ENCODE results near the gene AUTS2.

The AUTS2 gene

GRCh38 chr7:70421319-70421718 lies 823.0 kb downstream of the AUTS2 start:
- no peak for DNase-seq (ENCODE audit: low spot score)

DNA sequence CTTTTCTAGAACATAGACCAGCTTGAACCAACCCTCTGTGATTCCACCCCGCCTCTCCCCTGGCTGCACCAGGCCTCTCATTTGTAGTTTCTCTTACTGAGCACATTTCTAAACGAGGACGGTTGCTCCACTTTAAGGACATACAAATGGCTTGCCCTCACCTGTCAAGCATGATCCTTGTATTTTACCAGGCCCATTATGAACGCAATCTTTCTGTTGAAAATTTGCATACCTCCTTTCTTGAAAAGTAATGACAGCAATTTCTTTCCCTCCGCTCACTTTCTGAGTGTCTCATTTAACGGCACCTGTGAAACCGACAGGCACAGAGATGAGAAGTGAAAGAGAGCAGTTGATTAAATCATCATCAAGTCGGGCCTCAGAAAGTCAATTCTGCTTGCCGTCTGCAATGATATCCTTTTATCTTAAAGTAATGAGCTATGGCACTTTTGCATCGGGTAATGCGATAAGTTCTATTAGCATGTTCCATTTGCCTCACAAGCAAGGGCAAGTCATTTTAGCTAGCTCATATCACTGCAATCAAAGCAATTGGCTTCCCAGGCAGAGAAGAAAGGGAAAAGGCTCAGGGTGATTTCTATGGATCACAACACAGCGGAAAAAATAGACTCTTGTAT lies 828.1 kb downstream of the AUTS2 start:
- no peak for DNase-seq (ENCODE audit: low spot score)

DNA sequence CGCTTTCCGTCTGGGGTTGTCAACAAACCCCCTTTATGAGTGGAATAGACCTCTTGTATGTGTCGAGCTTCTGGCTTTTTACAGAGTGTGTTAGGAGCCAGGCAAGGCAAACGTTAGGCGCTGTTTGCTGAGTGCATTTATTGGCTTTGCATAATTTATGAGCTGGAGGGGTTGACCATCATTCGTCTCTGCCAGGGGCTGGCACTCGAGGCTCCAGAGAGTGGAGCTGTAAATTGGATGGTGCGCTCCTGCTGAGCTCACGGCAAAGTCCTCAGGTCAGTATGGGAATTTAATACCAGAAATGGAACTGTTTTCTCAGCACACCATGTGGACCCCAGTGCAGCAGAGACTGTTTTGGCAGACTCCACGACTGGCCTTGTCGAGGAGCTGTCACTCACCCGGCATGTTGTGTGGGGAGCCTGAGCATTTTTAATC lies 834.3 kb downstream of the AUTS2 start:
- DNase-seq (ENCODE audit: low spot score): no peak

DNA sequence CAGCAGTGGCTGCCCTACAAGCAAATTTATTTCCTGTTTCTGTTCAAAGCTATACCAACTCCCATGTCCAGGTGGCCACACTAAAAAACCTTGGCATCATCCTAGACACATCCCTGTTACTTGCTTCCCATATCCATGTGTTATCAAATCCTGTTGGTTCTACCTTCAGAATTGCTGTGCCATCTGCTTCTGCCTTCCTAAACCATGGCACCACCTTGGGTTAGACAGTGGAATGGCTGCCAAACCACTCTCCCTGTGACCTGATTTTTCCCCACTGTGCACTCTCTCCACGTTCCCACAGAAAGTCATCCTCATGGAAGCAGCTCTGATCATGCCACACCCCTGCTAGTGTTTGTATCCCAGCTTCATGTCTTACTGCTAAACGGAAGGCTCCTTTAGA lies 836.1 kb downstream of the AUTS2 start:
- no peak for DNase-seq (ENCODE audit: low spot score)

GRCh38 chr7:70434821-70435220 lies 836.5 kb downstream of the AUTS2 start:
- no peak for DNase-seq (ENCODE audit: low spot score)

DNA sequence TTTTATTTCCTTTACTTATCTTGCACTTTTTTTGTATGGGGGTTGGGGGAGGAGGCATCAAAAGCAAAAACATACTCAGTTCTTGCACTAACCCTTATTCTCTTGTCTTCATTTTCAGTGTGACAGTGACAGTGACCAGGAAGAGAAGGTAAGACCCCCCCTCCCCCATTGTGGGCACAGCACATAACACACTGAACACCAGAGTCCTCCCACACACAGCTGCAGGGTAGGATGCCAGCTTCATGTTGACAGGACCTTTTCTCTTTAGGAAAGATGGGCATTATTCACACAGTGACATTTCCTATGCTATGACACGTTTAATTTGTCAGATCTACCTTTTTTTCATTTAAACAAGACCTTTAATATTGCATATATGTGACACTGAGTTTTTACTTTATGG lies 837.4 kb downstream of the AUTS2 start:
- no peak for DNase-seq (ENCODE audit: low spot score)

DNA sequence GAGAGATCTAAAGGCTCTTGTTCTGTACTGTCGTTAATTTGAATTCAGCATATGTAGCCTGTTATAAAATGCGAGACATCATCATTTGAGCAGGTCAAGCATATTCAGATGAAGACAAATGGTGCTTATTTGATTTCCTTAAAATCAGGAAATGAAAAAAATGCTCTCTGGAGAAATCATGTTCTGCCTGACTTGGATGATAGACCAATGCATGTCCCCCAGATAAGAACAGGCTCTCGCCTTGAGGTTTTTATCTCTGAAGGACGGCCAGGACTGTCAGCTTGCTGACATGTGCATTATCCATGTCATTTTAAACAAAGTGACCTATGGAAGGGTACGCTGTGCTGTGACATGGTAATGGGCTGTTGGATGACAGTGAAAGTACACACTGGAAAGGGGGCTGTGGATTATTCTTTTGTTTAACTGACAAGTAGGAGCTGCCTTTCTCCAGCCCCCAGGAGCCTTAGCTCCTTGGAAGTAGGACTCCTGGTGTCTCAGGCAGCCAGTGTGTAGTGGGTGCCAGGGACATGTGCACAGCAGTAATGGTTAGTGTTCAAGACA lies 838.6 kb downstream of the AUTS2 start:
- DNase-seq (ENCODE audit: low spot score): no peak

DNA sequence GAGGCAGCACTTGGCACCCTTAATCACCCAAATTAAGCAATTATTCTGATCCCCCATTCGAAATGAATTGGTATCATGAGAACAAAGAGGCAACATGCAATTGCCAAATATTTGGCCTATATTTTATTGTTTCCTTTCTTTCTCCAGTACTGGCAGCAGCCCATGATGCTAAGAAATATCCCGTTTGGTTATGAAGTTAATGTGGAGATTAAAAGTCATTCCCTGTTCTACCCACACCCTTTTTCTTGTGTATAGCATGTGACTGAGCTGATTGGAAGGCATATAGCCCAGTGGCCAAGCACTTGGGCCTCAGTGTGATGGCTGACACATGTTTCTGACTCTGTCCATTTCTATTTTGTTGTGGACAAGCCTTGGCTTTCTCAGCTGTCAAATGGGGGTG lies 841.4 kb downstream of the AUTS2 start:
- DNase-seq (ENCODE audit: low spot score): no peak

DNA sequence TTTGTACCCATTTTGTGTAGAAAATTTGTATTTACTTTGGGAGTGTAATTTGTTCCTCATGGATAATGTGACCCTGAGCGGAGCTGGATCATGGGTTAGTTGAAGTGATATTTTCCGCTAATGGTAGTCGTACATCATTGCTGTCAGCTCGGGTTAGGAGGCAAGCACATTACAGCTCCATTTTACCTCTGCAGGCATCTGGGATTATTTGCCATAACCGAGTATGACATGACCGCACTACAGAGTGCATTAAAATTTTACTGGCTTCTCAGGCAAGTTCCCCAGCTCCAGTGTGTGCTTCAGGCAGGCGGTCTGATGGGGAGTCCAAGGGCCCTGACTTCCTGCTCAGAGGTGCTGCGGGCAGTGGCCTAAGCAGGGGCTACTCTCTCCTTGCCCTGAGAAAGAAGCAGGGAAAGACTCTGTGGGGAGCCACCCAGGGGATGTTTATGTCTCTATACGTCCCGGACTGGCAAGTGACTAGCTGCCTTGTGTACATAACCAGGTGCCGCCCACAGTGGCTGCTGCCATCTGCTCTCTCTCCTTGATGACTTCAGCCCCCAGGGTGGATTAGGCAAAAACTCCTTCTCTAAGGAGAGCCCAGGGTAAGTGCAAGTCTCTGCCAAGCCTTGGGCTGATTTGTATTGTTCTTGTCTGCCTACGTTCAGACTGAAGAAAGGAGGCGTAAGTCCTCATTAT lies 848.3 kb downstream of the AUTS2 start:
- DNase-seq (ENCODE audit: low spot score): no peak

- no peak for DNase-seq (ENCODE audit: low spot score)
Measured at GRCh38 chr7:70448312-70448906, 850.1 kb downstream of the AUTS2 start.

DNA sequence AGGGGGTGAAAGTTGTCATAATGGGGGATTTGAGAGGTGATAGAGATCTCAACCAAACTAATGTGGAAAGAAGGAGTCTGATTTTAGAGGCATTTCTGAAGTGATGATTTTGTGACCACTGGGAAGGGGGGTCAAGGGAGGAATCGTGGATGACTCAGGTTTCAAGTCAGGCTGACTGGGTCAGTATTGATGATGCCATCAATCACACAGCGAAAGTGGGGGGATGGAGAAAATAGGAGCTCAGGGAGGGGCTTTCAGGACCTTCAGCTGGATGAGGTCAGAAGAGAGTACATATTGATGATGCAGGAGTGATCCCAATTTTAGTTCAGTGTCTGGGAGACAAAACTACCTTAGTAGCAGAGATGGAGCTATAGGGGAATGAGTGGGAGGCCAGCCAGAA lies 852.5 kb downstream of the AUTS2 start:
- DNase-seq (ENCODE audit: low spot score): no peak

DNA sequence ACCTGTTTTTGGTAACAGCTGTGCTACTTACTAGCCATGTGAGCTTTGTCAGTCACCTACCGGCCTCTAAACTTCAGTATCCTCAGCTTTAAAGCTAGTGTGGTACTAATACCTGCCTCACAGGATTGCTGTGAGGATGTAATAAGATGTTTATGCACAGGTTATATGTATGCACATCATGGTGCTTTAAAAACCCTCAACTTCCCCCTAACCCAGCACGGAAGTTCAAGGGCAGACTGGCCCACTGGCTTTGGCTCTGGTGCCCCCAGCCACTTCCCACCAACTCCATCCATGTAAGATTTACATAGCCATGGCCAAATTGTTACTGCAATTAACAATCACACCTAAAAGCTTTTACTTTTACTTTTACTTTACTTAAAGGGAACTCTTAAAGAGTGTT lies 857.6 kb downstream of the AUTS2 start:
- DNase-seq (ENCODE audit: low spot score): no peak

GRCh38 chr7:70456719-70457118 lies 858.4 kb downstream of the AUTS2 start:
- no peak for DNase-seq (ENCODE audit: low spot score)

DNA sequence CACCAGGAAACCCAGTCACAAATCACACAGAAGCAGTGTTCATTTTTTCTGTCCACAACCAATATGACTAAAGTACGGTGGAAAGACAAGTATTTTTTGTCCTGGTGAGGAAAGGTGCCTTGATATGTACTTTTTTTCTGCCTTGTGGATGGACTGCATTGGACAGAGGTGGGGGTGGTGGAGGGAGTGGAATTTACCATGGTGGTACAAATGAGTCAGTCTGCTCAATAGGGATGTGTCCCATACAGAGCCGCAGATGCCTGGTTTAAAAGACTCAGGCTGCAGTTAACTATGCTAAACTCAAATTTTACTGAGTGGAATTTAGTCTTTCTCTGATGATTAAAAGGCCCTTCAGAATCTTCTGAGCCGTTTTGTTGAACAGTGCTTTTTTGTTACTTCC lies 859.2 kb downstream of the AUTS2 start:
- DNase-seq (ENCODE audit: low spot score): no peak

DNA sequence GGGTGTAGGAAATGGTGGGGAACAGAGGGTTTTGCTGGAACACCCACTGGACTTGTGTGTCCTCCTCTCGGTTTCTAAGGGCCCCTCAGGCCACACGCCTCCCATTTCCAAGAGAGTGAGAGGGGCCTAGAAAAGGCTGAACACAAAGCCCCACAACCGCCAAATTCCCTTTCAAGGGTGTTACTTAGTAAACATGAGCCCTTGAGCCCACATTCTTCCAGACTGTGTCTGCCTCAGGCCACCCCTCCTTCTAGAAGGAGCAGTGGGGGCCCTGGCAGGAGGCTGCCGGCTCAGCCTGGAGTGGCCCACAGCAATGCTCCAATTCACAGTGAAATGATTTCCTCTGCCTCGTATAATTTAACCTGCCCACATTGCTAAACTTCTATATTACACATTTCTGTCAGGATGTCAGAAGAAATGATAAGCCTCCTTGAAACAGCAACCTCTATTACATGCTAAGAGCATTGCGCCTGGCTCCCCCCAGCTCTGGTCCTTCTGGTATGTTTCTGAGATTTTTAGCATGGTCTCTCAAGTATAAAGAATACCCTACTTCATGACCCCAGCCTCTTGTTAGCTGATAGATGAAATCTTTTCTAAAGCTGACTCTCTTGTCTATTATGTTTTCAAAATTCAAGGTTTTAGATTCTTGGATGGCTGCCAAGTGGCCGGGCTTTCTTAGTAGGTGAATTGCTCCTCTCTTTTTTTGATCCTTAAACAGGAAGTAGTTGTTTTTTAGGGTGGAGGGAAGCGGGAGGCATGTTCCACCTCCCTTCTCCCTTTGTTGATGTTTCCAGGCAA lies 859.8 kb downstream of the AUTS2 start:
- no peak for DNase-seq (ENCODE audit: low spot score)

GRCh38 chr7:70458745-70459144 lies 860.5 kb downstream of the AUTS2 start:
- DNase-seq (ENCODE audit: low spot score): no peak

DNA sequence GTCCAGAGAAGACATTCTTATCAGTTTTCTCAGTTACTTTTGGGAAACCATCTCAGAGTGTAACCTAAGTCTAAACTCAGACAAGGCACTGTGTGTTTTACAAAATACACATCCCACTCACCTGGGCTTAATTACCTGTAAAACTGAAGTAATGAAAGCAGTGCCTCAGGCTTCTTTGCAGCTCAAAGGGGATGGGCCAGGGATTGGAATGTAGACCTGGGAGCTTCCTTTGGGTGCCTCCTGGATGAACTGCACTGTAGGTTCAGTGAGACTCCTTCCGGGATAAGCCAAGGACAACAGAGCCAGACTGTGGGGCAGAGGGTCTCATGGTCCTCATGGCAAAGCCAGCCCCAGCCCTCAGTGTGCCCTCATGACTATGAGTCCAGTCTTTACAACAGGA lies 861.3 kb downstream of the AUTS2 start:
- no peak for DNase-seq (ENCODE audit: low spot score)

DNA sequence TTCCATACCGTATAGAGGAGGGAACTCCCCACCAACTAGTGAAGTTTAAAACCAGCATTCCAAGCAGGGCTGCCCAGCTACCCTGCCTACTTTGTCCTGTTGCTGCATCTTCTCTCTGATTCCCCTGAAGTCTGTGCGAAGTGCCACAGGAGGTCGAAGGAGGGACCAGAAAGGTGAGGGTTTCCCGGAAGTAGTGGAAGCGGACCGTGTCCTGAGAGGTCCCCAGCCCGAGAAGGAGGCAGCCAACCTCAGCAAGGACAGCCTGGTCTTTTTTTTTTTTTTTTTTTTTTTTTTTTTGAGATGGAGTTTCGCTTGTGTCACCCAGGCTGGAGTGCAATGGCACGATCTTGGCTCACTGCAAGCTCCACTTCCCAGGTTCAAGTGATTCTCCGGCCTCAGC lies 861.8 kb downstream of the AUTS2 start:
- DNase-seq (ENCODE audit: low spot score): no peak

DNA sequence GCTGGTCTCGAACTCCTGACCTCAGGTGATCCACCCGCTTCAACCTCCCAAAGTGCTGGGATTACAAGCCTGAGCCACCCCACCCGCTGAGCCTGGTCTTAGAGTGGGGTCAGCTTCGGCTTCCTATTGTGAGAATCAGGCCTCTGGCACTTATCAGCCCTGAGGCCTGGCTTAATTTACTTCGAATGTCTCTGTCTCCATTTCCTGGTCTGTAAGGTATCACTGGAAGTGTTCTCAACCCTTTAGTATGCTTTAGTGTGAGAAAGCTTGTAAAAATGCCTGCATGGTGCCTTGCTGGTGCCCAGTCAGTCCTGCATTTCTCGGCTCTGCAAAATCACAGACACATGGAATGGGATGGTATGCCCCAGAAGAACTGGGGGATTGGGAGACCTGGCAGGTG lies 862.3 kb downstream of the AUTS2 start:
- no peak for DNase-seq (ENCODE audit: low spot score)

DNA sequence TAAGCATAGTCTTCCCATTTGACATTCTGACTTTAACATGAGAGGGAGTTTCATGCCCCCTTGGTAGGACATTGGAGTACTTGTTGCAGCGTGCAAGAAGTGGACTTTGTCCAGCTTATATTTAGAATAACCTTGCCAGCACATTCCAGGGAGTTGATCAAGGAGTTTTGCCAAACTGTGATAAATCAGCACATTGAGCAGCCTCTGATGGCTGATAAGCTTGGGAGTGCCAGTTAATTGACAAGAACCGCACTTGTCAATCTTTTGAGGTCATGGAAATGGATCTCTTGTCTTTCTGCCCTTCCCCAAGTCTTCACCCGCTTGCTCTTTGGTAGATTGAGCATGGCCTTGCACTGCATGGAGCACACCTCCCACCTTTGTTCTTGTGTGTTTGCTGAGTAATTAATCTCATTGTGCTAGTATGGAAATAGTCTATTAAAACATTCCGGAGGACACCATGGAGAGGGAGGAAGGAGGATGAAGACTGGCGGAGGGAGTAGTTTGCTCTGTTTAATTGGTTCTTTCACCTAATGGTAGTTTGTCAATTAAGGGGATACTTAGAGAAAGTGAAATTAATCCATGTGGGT lies 865.2 kb downstream of the AUTS2 start:
- no peak for DNase-seq (ENCODE audit: low spot score)

DNA sequence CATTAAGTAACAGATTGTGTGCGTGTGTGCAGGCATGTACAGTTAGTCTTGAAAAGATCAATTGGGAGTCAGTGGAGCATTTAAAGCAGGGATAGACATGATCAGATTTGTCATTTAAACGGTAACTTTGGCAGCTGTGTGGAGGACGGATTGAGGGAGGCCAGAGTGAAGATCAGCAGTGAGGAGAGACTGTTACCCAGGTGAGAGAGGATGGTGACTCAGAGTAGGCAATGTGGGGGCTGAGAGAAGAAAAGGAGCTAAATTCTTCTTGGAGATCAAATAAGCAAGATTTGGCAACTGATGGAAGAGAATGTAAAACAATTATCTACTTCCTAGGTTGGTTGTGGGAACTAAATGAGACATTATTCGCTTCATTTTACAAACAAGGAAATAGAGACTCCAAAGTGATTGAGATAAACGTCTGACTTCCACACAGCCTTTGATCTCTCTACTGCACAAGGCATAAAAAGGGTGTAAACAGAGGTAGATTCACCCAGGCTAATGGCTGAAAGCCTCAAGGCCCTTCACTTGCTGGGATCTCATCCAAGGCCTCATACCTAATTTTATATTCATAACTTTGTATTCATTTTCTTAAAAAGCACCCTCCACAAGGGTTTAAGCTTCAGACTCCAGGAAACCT lies 868.6 kb downstream of the AUTS2 start:
- DNase-seq (ENCODE audit: low spot score): no peak

DNA sequence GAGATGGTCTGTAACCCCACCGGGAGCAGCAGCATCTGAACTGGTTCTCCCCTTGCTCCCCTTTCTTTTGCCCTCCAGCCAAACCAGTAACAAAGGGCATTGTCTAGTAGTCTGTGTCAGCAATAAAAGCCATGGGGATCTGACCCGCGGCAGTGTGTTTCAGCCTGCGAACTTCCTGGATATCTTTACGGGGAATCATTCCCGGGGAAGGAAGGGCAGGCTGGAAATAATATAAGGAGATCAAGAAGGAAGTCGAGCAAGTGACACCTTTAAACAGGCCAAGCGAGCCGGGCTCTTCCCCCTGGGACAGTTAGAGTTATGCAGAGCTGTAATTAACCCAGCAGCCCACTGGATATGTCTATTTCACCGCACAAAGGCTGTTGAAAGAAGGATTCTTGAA lies 872.5 kb downstream of the AUTS2 start:
- DNase-seq (ENCODE audit: low spot score): no peak
